ENCODE results near the gene TFB1M.

- TF ChIP-seq EP300 (IDR thresholded peaks at IDR 0.05) (no peak), CTCF (IDR thresholded peaks at IDR 0.05) (no peak), ZFP36 (IDR thresholded peaks at IDR 0.05; ENCODE audit: borderline replicate concordance, partially characterized antibody) (no peak), MAZ (IDR thresholded peaks at IDR 0.05; ENCODE audit: borderline replicate concordance, low read depth, low read length) (no peak), POLR2A (IDR thresholded peaks at IDR 0.05; ENCODE audit: low read length) (no peak)
These were observed 14.5 kb upstream of the TFB1M start for GRCh38 chr6:155328539-155329459.

Measured in A549 (cell line).